Stimulated activated CD4-positive, alpha-beta T cell treated with anti-CD3 and anti-CD28 coated beads, TNF-alpha, amount 100 ng/mL, for 4 hours (primary cell): ENCODE data around the gene MS4A4A.
"Not testable (repeated sequence)": the region's sequence is repeated elsewhere in the genome, so short reads cannot be mapped to it uniquely, and the experiment has no call there.

Source experiments
- DNase-seq, 3 experiments: peaks; one replicate each; pipeline ENCODE4 v3.0.0-alpha.2; 2020; ENCODE audit warnings: low read depth in 3 of 3

The MS4A4A gene

GRCh38 chr11:60280412-60280811 lies at the start of gene MS4A4A:
TSS of gene MS4A4A (plus strand) at chr11:60280666. CDS start at chr11:60280676, 10 bp downstream.
- no peak for DNase-seq

DNA sequence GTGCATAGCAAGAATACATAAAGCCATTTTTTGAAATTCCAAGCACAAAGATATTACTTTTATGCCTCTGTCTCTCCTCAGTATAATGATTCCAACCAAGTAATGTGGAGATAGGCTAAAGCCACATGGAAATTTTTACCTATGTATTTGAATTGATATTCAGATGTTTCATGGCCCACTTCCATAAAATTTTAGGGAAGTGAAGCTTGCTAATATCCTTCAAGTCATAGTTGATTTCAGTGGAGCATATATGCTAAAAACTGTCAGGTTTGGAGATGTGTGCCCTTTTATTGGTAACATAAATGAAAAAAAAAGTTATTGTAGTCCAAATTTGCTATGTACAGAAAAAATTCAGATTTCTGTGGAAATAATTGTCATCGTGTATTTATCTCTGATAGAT lies 49.8 kb upstream of the MS4A4A start:
- no peak for DNase-seq

DNA sequence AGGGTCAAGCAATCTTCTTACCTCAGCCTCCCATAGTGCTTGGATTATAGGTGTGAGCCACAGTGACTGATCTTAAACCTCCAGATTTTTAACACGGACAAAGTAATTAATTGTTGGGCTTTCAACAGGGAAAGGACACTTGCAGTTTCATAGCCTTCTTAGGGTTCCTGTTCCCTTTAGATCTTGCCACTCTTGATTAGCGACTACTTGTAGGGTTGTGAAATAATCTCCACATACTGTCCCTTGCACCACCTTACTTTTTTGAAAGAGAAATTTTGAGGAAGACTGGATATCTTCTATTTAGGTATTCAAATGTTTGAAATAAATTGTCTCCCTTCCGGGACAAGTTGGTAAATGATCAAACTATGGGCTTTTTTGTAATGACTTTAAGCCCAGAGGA lies 45.1 kb upstream of the MS4A4A start:
- no peak for DNase-seq

GRCh38 chr11:60240662-60241061 lies 39.8 kb upstream of the MS4A4A start:
- DNase-seq: no peak

DNA sequence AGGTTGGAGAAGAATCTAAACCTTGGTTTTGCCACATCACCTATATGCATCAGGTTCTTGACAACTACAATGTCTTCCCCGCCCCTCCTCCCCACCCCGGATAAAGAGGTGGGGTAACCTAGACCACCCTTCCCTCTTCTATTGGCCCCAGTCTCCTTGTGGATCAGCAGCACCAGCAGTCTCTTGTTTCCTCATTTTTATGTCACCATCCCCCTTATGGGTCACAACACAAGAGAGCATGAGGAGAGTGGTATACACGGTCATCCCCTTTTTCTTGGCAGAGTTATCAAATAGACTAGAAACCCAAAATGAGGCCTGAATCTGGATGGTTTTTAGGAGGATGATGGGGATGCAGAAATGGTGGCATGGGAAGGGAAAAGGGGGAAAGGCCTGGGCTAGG lies 38.7 kb upstream of the MS4A4A start:
- no peak for DNase-seq

- DNase-seq: no peak
Observed at GRCh38 chr11:60242740-60243239, 37.7 kb upstream of the MS4A4A start, which contains the start of gene MS4A4E. TSS of gene MS4A4E (minus strand) at chr11:60243137. CDS start at chr11:60230055, 13,082 bp downstream.

DNA sequence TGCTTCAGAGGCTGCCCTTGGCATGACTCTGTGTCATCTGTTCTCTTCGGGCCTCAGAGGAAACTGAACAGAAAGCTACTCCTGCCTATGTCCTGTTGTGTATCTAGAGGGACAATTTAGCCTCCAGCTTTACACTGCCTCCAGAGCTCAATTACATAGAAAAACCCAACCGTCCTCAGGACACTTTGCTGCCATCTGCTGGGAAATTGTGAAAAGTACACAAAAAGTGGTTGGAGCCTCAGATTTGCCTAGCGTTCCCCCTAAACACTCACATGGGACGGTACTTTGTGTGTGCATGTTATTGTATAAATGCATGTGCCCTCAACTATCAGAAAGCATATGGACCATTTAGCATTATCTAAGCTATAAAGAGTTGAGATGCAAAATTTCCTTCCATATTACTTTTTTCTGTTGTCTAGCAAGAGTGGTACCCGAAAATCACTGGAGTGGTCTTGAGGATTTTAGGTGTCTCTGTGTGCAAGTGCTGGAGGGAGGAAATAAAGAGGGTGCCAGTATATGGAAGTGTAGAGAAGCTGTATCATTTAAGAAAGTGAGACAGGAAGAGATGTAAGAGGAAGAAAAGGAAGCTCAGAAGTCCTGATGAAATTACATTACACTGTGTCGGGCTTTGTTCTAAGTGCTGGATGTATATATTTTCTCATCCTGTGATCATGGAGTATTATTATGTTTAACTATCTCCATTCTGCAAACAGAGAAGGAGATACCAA lies 28.8 kb upstream of the MS4A4A start:
- DNase-seq: no peak

- DNase-seq: no peak
Observed at GRCh38 chr11:60252213-60253108, 28.0 kb upstream of the MS4A4A start.

DNA sequence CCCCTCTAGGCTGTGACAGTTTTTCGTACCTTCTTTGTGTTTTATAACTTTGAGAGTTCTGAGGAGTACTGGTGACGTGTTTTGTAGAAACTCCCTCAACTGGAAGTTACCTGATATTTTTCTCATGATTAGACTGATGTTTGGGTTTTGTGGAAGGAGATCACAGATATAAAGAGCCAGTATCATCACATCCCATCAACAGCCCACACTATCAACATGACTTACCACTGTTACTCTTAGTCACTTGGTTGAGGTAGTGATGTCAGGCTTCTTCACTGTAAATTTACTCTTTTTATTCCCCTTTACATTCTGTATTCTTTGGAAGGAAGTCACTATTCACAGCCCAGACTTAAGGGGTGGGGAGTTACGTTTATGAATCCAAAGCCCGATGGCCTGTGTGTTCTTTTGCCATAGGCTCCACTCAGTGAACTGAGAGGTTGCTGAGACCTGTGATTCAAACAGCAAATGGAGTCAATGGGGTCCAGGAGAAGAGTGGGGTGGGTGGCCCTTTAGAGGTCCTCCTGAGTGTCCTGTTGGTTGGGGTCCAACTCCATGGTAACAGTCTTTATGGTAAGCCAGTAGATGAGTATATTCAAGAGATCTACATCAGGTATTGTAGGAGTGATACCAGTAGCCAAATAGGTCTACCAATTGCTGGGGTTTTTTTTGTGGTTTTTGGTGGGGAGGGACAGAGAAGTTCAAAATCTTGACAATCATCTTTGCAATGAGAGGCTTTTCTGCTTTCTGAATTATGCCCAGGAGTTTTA lies 22.3 kb upstream of the MS4A4A start:
- DNase-seq: no peak

GRCh38 chr11:60261014-60261413 lies 19.5 kb upstream of the MS4A4A start:
- no peak for DNase-seq

DNA sequence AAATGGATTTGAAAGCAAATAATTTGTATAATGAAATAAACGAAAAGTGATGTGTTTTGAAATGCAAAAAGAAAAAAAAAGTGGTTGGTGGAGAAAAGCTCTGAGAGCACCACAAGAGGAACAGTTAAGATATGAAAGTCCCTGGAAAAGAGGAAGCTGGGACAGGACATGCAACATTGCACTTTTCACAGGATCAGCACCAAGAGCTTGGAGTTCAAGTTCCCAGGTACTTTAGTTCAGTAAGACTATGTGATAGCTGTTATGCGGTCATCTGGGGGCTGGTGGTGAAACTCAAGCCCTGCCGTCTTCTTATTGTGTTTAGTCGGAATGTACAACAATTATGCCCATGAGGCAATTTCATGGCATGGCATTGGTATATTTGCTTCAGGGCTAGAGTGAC lies 17.1 kb upstream of the MS4A4A start:
- DNase-seq: no peak

- no peak for DNase-seq
Observed at GRCh38 chr11:60264644-60265043, 15.8 kb upstream of the MS4A4A start.

- no peak for DNase-seq
Observed at GRCh38 chr11:60265373-60266214, 14.9 kb upstream of the MS4A4A start.

DNA sequence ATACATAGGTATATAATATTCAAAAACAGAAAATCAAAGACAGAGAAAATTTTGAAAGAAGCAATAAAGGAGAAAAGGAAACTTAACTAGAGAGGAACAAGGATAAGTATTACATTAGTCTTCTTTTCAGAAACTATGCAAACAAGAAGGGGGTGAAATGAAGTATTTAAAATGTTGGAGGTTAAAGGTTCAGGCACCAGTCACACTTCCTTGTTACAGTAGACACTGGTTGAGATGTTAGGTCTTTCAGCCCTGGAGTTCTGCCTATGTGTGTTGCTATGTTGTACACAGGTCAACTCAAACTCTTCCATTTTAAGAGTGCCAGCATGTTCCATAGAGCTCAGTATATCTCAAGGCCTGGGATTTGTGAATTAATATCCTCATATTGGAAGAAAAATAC lies 6.0 kb upstream of the MS4A4A start:
- DNase-seq: no peak

- no peak for DNase-seq
Observed at GRCh38 chr11:60281485-60281884, 1.0 kb downstream of the MS4A4A start.

DNA sequence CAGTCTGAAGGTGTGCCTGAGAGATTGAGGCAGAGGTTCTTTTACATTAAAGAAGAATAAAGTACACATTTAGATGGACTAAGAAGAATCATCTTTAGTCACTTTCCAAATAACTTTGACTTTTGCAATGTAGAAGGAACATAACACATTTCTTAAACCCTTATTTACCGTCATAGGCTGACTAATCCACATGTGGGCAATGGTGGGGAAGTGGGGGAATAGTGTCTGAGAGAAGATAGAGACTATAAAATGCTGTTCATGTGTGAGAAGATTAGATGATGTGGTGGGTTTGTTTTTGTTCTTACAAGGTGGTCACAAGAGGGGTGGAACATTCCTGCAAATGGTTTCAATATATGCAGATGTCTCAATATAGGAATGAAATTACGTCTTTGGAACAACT lies 1.8 kb downstream of the MS4A4A start:
- no peak for DNase-seq

DNA sequence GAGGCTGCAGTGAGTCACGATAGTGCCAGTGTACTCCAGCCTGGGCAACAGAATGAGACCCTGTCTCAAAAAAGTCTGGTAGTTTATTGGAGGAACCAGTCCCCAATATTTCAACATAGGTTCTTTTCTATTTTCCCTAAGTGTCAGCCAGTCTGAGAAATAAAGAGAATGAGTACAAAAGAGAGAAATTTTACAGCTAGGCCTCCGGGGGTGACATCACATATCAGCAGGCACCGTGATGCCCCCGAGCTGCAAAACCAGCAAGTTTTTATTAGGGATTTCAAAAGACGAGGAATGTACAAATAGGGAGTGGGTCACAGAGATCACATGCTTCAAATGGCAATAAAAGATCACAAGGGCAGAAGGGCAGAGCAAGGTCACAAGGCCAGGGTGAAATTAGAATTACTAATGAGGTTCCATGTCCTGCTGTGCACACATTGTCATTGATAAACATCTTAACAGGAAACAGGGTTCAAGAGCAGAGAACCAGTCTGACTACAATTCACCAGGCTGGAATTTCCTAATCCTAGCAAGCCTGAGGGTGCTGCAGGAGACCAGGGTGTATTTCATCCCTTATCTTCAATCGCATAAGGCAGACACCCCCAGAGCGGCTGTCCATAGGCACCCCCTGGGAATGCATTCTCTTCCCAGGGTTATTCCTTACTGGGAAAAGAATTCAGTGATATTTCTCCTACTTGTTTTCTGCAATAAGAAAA lies 5.1 kb downstream of the MS4A4A start:
- not testable (repeated sequence) for DNase-seq

DNA sequence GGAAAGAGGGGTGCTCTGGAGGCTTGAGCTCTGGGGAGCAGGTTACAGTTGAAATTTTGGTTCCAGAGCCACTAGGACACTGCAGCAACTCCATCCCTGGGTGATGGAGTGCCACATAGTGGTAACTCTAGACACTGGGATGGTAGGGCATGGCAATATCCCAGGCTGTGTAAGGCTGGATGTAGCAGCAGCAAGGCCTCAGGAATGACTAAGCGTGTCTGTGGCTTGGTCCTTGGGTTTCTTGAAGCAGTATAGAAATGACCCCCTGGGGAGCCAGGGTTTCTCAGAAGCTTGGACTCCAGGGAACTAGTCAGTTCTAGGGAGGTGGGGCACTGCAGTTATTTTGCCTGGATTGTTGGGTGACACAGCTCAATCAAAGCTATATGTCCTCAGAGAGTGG lies 8.1 kb downstream of the MS4A4A start:
- no peak for DNase-seq

- DNase-seq: no peak
Observed at GRCh38 chr11:60292145-60292544, 11.7 kb downstream of the MS4A4A start.

GRCh38 chr11:60301178-60301577 lies 20.7 kb downstream of the MS4A4A start:
- no peak for DNase-seq
